Tibial nerve (tissue), 4 donors: ENCODE measurements around the gene RALY.
"Not testable (repeated sequence)": the region's sequence is repeated elsewhere in the genome, so short reads cannot be mapped to it uniquely, and the experiment has no call there.

Experiments
- CTCF ChIP-seq, 5 experiments: fragments of 200-600 bp in 3 of 5; fragments of 450-650 bp in 2 of 5; sonication (generic) in 3 of 5; IDR thresholded peaks; one replicate each; pipeline ENCODE4 v1.5.1; 2016 to 2019; ENCODE audit warnings: antibody characterized with exemption in 5 of 5, mild to moderate bottlenecking in 3 of 5, moderate library complexity in 2 of 5
- EP300 ChIP-seq, 2 donors: sonication (generic); formaldehyde crosslinking; IDR thresholded peaks; one replicate each; pipeline ENCODE4 v1.6.1; 2017; ENCODE audit warnings: antibody characterized with exemption in 2 of 2, mild to moderate bottlenecking in 1 of 2

- TF ChIP-seq CTCF, EP300 (IDR thresholded peaks at IDR 0.05): not testable (repeated sequence)
Measured at GRCh38 chr20:34028013-34028412, 34.3 kb downstream of the RALY start.
